ENCODE data around the gene LIMK1.
A peak's percentile ranks its signal among the peaks of the same experiment; 100 is the strongest.
"Not testable (repeated sequence)": the region's sequence is repeated elsewhere in the genome, so short reads cannot be mapped to it uniquely, and the experiment has no call there.

The LIMK1 gene

GRCh38 chr7:74084722-74085578 is 1.3 kb downstream of the LIMK1 start:
- DNase-seq: no peak

DNA sequence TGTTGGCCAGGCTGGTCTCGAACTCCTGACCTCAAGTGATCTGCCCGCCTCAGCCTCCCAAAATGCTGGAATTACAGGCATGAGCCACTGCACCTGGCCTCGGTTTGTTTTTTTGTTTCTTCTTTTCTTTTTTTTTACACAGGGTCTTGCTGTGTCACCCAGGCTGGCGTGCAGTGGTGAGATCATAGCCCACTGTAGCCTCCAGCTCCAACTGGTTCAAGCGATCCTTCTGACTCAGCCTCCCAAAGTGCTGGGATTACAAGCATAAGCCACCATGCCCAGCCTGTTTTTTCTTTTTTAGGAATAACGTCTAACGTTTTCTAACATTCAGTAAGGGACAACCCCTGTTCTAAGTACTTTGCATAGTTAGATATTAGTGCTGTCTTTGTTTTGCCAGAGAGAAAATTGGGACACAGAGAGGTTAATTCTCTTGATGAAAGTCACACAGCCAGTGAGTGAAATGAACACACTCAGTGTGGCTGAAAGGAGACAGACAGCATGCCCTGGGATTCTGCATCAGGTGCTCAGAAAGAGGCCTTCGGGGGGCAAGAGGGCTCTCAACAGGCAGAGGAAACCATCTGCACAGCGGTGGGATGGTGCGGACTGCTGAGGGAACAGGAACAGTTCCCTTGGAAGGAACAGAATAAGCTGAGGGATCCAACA is 4.3 kb downstream of the LIMK1 start:
- no peak for DNase-seq

- no peak for DNase-seq
Observed at GRCh38 chr7:74092321-74092963, 8.8 kb downstream of the LIMK1 start.

DNA sequence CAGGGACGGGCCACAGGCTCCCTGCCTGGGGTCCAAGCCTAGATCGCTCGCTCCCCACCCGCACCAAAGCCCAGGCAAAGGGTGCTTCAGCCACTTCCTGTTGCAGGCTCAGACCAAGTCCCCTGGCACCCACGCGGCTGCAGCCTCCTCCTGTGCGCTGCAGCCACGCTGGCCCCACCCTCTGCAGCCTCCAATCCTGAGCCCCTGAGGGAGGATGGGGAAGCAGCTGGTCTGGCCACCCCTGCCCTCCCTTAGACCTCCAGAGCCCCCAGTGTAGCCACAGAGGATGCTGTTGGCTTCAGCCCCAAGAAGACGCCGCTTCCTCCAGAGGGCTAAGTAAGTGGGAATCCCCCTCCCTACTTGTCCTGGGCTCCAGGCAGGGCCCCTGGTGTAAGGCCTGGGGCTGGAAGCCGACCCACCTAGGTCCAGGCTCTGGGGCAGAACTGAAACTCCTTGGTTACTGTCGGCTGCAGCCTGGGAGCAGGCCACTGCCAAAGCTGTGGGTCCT is 9.4 kb downstream of the LIMK1 start:
- no peak for DNase-seq

GRCh38 chr7:74093671-74094223 is 10.1 kb downstream of the LIMK1 start:
- DNase-seq: no peak

DNA sequence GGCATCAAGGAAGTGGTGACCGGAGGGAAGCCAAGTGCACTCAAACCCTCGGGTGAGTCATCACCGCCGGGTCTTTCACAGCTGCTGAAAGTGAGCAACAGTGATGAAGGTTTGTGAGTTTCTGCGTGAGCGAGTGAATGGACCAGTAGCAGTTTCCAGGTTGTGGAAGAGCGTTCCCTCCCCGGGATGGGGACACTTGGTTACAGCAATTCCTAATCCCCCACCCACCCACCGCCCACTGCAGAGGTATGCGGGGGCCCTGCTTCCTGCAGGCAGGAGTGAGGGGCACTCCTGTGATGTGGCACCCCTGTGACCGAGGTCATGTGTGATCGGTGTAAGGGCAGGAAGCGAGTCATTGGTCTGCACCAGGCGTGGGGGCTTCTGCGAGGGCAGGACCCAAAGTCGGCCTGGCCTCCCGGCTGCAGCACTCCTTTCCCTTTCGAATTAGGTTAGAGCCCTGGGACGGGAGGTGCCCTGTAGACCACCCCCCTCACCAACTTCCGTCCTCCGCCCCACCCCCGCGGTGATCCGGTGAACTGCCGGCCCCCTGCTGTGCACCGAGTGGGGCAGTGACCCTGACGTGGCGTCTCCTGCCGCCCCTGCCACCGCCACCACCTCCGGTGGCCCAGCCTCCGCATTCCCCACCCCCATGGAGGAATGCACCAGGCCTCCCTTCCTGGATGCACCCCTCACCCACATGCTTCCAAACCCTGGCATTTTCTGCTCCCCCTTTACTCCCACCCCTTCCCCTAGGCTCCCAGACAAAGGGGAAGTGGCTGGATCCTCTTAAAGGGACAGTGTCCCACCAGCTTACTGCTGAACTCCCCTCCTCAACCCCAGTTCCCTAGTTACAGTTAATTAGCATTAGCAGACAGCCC is 10.9 kb downstream of the LIMK1 start:
- peak; percentile 94 for DNase-seq

DNA sequence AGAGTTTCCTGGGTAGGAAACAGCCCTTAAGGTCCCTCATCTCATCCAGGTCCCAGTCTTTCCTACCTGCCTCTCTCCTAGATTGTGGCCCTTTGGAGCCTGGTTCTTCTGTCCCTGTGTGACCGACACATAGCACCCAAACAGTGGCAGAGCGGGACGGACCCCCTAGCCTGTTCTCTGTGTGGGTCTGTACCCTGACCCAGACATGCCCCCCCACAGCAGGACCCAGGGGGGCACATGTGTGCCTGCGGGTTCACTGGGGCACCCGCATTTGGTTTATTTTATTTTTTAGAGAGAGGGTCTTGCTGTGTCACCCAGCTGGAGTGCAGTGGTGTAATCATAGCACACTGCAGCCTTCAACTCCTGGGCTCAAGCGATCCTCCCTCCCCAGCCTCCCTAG is 11.5 kb downstream of the LIMK1 start:
- no peak for DNase-seq

DNA sequence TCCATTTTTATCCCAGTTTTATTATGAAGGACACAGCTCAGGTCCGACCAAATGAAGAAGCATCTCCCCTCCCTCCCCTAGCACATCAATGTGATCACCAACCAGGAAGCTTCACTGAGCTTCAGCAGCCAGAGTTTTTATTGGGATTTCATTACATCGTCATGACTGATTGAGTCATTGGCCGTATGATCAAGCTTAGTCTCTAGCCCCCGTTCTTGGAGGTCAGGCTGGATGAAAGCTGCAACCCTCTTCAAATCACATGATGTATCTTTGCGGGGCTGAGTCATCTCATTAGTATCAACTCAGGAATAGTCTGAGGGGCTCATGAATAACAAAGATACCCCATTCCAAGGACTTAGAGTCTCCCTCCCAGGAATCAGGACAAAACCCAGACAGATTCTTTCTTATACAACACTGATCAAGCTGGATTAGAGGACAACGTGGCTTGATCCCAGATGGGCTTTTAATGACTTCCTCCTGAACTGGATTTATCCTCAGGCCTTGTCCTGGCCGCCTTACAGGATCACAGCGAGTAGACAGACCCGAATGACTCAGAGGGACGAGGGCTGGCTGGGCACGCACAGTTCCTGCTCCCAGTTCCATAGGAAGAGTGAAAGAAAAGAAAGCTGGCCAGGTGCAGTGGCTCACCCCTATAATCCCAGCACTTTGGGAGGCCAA is 14.5 kb downstream of the LIMK1 start:
- DNase-seq: peak; percentile 96

- no peak for DNase-seq
Observed at GRCh38 chr7:74099031-74099430, 15.4 kb downstream of the LIMK1 start.

DNA sequence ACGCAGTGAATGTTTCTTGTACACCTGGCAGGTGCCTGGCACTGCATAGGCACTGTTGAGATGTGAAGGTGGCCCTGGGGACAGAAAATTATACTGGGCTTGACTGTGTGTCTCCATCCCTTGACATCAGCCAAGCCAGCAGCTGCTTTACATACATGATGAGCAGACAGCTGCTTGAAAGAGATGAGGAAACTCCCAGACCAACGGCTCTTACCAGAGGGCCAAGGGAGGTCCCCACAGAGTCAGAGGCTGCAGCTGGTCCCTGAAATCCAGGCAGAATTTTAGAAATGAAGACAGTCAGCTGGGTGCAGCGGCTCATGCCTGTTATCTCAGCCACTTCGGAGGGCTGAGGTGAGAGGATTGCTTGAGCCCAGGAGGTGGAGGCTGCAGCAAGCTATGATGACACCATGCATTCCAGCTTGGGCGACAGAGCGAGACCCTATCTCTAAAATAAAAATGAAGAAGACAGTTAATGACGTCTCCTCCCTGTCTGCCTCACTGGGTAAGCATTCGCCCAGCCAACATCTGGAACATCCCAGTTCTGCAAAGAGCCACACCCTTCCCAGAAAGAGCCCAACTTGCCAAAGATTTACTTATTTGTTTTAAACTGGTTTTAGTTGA is 17.6 kb downstream of the LIMK1 start:
- DNase-seq: no peak

DNA sequence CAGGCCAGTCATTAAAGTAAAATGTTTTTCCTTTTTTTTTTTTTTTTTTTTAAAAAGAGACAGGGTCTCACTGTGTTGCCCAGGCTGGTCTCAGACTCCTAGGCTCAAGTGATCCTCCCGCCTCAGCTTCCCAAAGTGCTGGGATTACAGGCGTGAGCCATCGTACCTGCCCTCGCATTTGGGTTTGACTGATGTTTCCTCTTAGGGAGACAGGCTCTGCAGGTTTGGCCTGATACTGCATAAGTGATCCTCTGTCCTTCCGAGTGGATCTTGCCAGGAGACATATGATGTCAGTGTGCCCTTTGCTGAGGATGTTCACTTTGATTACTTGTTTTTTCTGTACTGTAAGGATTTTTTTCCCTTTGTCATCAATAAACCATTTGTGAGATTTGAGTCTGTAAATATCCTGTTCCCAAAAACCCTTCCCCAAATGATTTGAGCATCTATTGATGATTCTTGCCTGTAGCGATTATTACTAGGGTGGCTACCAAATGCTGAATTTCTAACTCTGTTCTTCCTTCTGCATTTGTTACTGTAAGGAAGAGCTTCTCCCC is 19.7 kb downstream of the LIMK1 start:
- no peak for DNase-seq

GRCh38 chr7:74104702-74105101 is 21.1 kb downstream of the LIMK1 start:
- no peak for DNase-seq

- no peak for DNase-seq
Observed at GRCh38 chr7:74105992-74106391, 22.4 kb downstream of the LIMK1 start.

- DNase-seq: no peak
Observed at GRCh38 chr7:74106846-74107245, 23.2 kb downstream of the LIMK1 start.

GRCh38 chr7:74115326-74115725 is 31.7 kb downstream of the LIMK1 start:
- DNase-seq: no peak

DNA sequence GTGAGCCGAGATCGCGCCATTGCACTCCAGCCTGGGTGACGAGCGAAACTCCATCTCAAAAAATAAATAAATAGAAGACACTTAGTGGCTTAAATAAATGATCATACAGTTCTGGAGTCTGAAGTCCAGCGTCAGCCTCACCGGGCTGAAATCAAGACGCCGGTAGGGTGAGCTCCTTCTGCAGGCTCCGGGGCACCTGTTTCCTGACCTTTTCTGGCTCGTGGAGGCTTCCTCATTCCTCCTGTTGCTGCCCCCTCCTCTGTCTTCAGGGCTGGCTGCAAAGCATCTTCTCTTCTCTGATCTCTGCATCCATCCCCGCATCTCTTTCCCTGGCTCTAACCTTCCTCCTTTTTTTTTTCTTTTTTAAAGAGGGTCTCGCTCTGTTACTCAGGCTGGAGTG is 32.8 kb downstream of the LIMK1 start:
- no peak for DNase-seq

- no peak for DNase-seq
Observed at GRCh38 chr7:74119831-74120230, 36.2 kb downstream of the LIMK1 start.

DNA sequence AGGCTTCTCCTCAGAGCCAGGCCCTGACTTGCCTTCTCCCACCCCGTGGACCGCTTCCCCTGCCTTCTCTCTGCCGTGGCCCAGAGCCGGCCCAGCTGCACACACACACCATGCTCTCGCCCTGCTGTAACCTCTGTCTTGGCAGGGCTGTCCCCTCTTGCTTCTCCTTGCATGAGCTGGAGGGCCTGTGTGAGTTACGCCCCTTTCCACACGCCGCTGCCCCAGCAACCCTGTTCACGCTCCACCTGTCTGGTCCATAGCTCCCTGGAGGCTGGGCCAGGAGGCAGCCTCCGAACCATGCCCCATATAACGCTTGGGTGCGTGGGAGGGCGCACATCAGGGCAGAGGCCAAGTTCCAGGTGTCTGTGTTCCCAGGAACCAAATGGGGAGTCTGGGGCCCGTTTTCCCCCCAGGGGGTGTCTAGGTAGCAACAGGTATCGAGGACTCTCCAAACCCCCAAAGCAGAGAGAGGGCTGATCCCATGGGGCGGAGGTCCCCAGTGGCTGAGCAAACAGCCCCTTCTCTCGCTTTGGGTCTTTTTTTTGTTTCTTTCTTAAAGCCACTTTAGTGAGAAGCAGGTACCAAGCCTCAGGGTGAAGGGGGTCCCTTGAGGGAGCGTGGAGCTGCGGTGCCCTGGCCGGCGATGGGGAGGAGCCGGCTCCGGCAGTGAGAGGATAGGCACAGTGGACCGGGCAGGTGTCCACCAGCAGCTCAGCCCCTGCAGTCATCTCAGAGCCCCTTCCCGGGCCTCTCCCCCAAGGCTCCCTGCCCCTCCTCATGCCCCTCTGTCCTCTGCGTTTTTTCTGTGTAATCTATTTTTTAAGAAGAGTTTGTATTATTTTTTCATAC is 38.0 kb downstream of the LIMK1 start:
- DNase-seq: no peak

GRCh38 chr7:74123892-74124291 is 40.3 kb downstream of the LIMK1 start:
- DNase-seq: not testable (repeated sequence)
